CD4-positive, alpha-beta memory T cell (primary cell): ENCODE data around the gene HACD2. TPM values are rescaled to one million over a fixed set of nuclear protein-coding genes. Genes with fewer than 3 reads are reported as not detected.
A peak's percentile ranks its signal among the peaks of the same experiment; 100 is the strongest.

Experiments used
- CTCF ChIA-PET: fragments of 350-600 bp; sonication (Branson Sonifier 250); formaldehyde crosslinking; loops from one replicate; lab custom pipeline; 2021; ENCODE audit warnings: inconsistent platforms; ENCODE audit not compliant: partially characterized antibody; lab: Charles Lee
- POLR2A ChIA-PET: fragments of 350-600 bp; sonication (Branson Sonifier 250); formaldehyde crosslinking; loops from one replicate; lab custom pipeline; 2021; ENCODE audit not compliant: partially characterized antibody; lab: Charles Lee
- DNase-seq, 5 donors: peaks; one replicate each; pipeline versions ENCODE4 v3.0.0 to v3.0.0-alpha.2; 2020 to 2022; ENCODE audit warnings: mixed read lengths in 1 of 5
- H3K27ac ChIP-seq: one replicate; pipeline ENCODE4 v1.7.0; 2013; ENCODE audit warnings: low read depth, low read length
- H3K27me3 ChIP-seq: 2 replicates; pipeline ENCODE4 v1.7.0; 2013; ENCODE audit warnings: mild to moderate bottlenecking, low read length, moderate library complexity; ENCODE audit not compliant: insufficient read depth
- H3K36me3 ChIP-seq: 2 replicates; pipeline ENCODE4 v1.7.0; 2013; ENCODE audit warnings: mild to moderate bottlenecking, low read length, moderate library complexity; ENCODE audit not compliant: insufficient read depth
- H3K4me1 ChIP-seq: 2 replicates; pipeline ENCODE4 v1.7.0; 2013; ENCODE audit warnings: mild to moderate bottlenecking, low read length, moderate library complexity; ENCODE audit not compliant: insufficient read depth
- H3K4me3 ChIP-seq, 2 donors: one replicate each; pipeline ENCODE4 v1.7.0; 2013; ENCODE audit warnings: low read length in 2 of 2, mild to moderate bottlenecking in 1 of 2
- H3K9me3 ChIP-seq, 2 donors: one replicate each; pipeline ENCODE4 v1.7.0; 2013; ENCODE audit warnings: low read length in 2 of 2, control low read depth in 1 of 2; ENCODE audit not compliant: control insufficient read depth in 1 of 2
- H3K27ac Mint-ChIP-seq, 7 donors: one replicate each; pipeline ENCODE4 v1.8.0; 2020 to 2021; ENCODE audit warnings: mixed read lengths in 7 of 7, mild to moderate bottlenecking in 6 of 7, inconsistent platforms in 3 of 7, moderate library complexity in 3 of 7
- H3K27me3 Mint-ChIP-seq, 2 donors: one replicate each; pipeline ENCODE4 v1.8.0; 2020 to 2021; ENCODE audit warnings: mixed read lengths in 2 of 2
- H3K36me3 Mint-ChIP-seq, 2 donors: one replicate each; pipeline ENCODE4 v1.8.0; 2020 to 2021; ENCODE audit warnings: mixed read lengths in 2 of 2, inconsistent platforms in 1 of 2, mild to moderate bottlenecking in 1 of 2
- H3K4me1 Mint-ChIP-seq, 4 donors: one replicate each; pipeline ENCODE4 v1.8.0; 2020 to 2021; ENCODE audit warnings: mixed read lengths in 4 of 4, mild to moderate bottlenecking in 1 of 4
- H3K4me3 Mint-ChIP-seq, 8 donors: one replicate each; pipeline ENCODE4 v1.8.0; 2020 to 2021; ENCODE audit warnings: mixed read lengths in 8 of 8, mild to moderate bottlenecking in 7 of 8, moderate library complexity in 6 of 8, inconsistent platforms in 3 of 8
- H3K9me3 Mint-ChIP-seq, 8 donors: one replicate each; pipeline ENCODE4 v1.8.0; 2020 to 2021; ENCODE audit warnings: mixed read lengths in 8 of 8, mild to moderate bottlenecking in 5 of 8, inconsistent platforms in 3 of 8, moderate library complexity in 1 of 8
- intact Hi-C: fragments of 100-400 bp; cut with micrococcal nuclease; formaldehyde crosslinking; loops from one replicate; pipeline ENCODE4 v1.15.1; 2023
- polyA plus RNA-seq, 2 donors: library from polyadenylated mRNA; unstranded; fragments of 300-500 nt; fragmentation: Illumina TruSeq; gene quantifications; one replicate each; pipeline ENCODE4 v1.2.3, GENCODE V29; 2021
- total RNA-seq, 2 experiments: library from RNA; stranded (reverse); gene quantifications; one replicate each; pipeline ENCODE4 v1.2.3, GENCODE V29; 2021

Gene HACD2
- total and polyA plus RNA-seq, 4 experiments from 2014 or later: 26.0 to 38.0 (median 28.2) TPM

DNA sequence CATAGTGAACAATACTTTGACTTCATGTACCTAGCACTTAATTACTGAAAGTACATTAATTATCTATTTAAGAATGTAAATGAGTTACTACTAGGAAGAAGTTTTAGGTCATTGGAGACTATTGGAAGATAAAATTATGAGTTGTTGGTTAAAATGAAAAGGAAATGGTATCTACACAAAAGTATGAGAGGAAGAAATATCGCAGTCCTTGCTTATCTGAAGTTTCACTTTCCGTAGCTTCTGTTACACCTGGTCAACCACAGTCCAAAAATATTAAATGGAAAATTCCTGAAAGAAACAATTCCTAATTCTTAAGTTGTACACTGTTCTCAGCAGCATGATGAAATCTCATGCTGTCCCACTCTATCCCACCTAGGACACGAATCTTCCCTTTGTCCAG lies 57.8 kb downstream of the HACD2 start:
- Histone ChIP-seq H3K4me3 (no peak overlapping the region), H3K36me3 (peaks cover 3% of the 10 kb centered on the region), H3K9me3 (no peaks in the 10 kb centered on the region), H3K4me1 (peaks cover 42% of the 10 kb centered on the region), H3K27ac (no peak overlapping the region), H3K27me3 (no peaks in the 10 kb centered on the region)
- H3K9me3 Mint-ChIP-seq: no peaks in the 10 kb centered on the region
- H3K36me3 Mint-ChIP-seq: peaks cover 24 to 46% of the 10 kb centered on the region in 2 donors
- intact Hi-C loops: no loop called here
- H3K27ac Mint-ChIP-seq: peak overlapping the region in 1 of 7 donors; percentile 12
- peak overlapping the region in 1 of 8 donors; percentile 22 for H3K4me3 Mint-ChIP-seq
- POLR2A ChIA-PET: interaction anchor here (0.7 kb wide), 1 partner anchor 106 kb away, joined by 3 read pairs; no protein-coding TSS in a partner anchor
- H3K4me1 Mint-ChIP-seq: peaks cover 29 to 49% (median 37%) of the 10 kb centered on the region in 4 donors
- CTCF ChIA-PET: no interaction called here
- H3K27me3 Mint-ChIP-seq: no peaks in the 10 kb centered on the region
- DNase-seq: no peak

DNA sequence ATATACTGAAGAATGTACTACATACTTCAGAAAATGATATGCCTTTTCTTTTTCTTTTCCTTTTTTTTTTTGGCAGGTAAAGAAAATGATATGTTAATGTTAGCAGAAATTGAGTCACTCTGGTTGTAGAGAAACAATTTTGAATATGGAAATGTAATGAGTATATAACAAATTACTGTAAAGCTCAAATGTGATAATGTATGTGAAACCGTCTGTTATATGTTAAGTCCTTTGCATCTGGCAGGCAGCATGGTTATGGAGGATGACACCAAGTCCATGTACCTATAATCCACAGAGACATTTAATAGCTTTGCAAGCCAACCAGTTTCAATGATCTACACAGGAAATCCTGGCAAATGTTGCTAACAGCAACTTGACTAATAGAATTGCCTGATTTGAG lies 58.4 kb downstream of the HACD2 start:
- POLR2A ChIA-PET: interaction anchor here (0.7 kb wide), 1 partner anchor 105 kb away, joined by 3 read pairs; no protein-coding TSS in a partner anchor
- peak overlapping the region in 2 of 7 donors; percentile 0 to 4 for H3K27ac Mint-ChIP-seq
- no peaks in the 10 kb centered on the region for H3K9me3 ChIP-seq
- CTCF ChIA-PET: no interaction called here
- H3K9me3 Mint-ChIP-seq: no peaks in the 10 kb centered on the region
- H3K36me3 ChIP-seq: peaks cover 3% of the 10 kb centered on the region
- H3K4me1 ChIP-seq: peaks cover 47% of the 10 kb centered on the region
- H3K36me3 Mint-ChIP-seq: peaks cover 24 to 46% of the 10 kb centered on the region in 2 donors
- H3K27me3 ChIP-seq: no peaks in the 10 kb centered on the region
- H3K4me3 Mint-ChIP-seq: peak overlapping the region in 2 of 8 donors; percentile 8 to 43
- intact Hi-C loops: no loop called here
- H3K27me3 Mint-ChIP-seq: no peaks in the 10 kb centered on the region
- no peak overlapping the region for H3K27ac ChIP-seq
- H3K4me1 Mint-ChIP-seq: peaks cover 33 to 55% (median 42%) of the 10 kb centered on the region in 4 donors
- no peak for DNase-seq
- no peak overlapping the region for H3K4me3 ChIP-seq

DNA sequence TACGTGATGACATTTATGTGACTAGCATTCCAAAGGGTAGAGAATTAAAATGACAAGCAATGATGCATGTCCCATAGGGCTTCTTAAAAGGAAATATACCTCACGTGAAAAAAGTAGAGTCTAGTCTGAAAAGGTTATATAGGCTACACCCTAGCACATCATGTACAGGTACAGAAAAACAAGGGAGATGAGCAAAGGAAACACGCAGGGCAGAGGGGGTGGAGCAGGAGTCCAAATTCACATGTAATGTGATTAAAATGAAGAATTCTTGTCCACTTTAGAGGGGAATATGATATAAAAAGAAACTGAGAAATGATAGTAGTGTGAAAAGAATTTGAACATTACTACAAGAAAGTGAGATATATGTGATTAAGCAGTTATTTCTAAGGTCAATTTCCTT lies 59.4 kb downstream of the HACD2 start:
- POLR2A ChIA-PET: no interaction called here
- H3K4me3 Mint-ChIP-seq: no peak overlapping the region
- H3K27me3 ChIP-seq: no peaks in the 10 kb centered on the region
- H3K4me3 ChIP-seq: no peak overlapping the region
- intact Hi-C loops: no loop called here
- no peaks in the 10 kb centered on the region for H3K9me3 ChIP-seq
- no peak overlapping the region for H3K27ac ChIP-seq
- peaks cover 3% of the 10 kb centered on the region for H3K36me3 ChIP-seq
- H3K4me1 ChIP-seq: peaks cover 57% of the 10 kb centered on the region
- H3K4me1 Mint-ChIP-seq: peaks cover 39 to 64% (median 51%) of the 10 kb centered on the region in 4 donors
- H3K9me3 Mint-ChIP-seq: no peaks in the 10 kb centered on the region
- no peak for DNase-seq
- H3K36me3 Mint-ChIP-seq: peaks cover 24 to 46% of the 10 kb centered on the region in 2 donors
- H3K27me3 Mint-ChIP-seq: no peaks in the 10 kb centered on the region
- H3K27ac Mint-ChIP-seq: peak overlapping the region in 2 of 7 donors; percentile 9 to 54
- CTCF ChIA-PET: no interaction called here

DNA sequence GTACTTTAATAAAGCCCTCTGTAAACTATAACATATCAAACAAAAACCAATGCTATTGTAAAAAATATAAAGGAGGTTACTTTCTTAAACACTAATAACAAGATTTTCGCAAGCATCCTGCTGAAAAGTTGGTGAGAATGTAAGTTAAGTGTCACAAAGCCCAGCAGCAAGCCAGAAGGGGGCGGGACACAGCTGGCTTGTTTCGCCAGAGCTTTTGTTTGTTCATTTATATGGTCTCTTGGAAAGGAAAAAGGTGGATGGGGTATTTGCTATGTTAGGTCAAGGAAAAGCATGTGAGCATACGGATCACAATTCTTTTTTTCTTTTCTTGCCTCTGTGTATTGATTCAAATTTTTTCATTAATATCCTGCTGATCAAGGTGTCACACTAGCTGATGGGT lies 59.9 kb downstream of the HACD2 start:
- Mint-ChIP-seq H3K27me3 (no peaks in the 10 kb centered on the region), H3K9me3 (no peaks in the 10 kb centered on the region), H3K27ac (peak overlapping the region in 4 of 7 donors; percentile 9 to 49 (median 44)), H3K4me3 (peak overlapping the region in 1 of 8 donors; percentile 13), H3K4me1 (peaks cover 39 to 64% (median 51%) of the 10 kb centered on the region in 4 donors), H3K36me3 (peaks cover 24 to 46% of the 10 kb centered on the region in 2 donors)
- ChIA-PET CTCF (interaction anchor here (0.9 kb wide), 1 partner anchor 35 kb away, joined by 3 read pairs; no protein-coding TSS in a partner anchor), POLR2A (no interaction called here)
- Histone ChIP-seq H3K9me3 (no peaks in the 10 kb centered on the region), H3K27ac (no peak overlapping the region), H3K4me3 (no peak overlapping the region), H3K4me1 (peaks cover 62% of the 10 kb centered on the region), H3K36me3 (peaks cover 3% of the 10 kb centered on the region), H3K27me3 (no peaks in the 10 kb centered on the region)
- no peak for DNase-seq
- intact Hi-C loops: no loop called here

DNA sequence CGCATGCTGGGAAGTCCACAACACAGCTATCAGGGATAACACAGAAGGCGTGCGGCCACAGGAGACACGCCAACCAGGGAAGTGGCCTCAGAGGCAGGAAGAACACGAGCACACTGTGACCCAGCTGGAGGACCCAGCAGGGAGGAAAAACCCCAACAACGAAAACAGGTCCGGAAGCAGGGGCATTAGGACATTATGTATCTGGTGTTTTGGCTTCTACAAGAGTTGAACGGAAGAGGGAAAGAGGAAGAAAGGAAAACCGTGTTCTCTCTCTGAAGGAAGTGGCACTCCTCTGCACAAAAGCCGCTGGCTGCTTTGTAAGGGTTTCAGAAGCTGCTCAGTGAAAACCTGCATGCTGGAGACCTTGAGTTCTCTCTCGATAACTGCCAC lies 61.8 kb downstream of the HACD2 start:
- peak overlapping the region; percentile 68 to 90 (median 84) for H3K27ac Mint-ChIP-seq
- ChIA-PET POLR2A (interaction anchor here (0.7 kb wide), 1 partner anchor 75 kb away, joined by 3 read pairs; no protein-coding TSS in a partner anchor), CTCF (interaction anchor here (1.2 kb wide), 1 partner anchor 37 kb away, joined by 3 read pairs; no protein-coding TSS in a partner anchor)
- peak overlapping the region in 7 of 8 donors; percentile 2 to 71 (median 44) for H3K4me3 Mint-ChIP-seq
- H3K9me3 ChIP-seq: no peaks in the 10 kb centered on the region
- no peak overlapping the region for H3K4me3 ChIP-seq
- peaks cover 24 to 42% of the 10 kb centered on the region in 2 donors for H3K36me3 Mint-ChIP-seq
- DNase-seq: no peak
- no peaks in the 10 kb centered on the region for H3K27me3 Mint-ChIP-seq
- H3K27me3 ChIP-seq: no peaks in the 10 kb centered on the region
- peaks cover 47 to 74% (median 58%) of the 10 kb centered on the region in 4 donors for H3K4me1 Mint-ChIP-seq
- peaks cover 72% of the 10 kb centered on the region for H3K4me1 ChIP-seq
- intact Hi-C loops: no loop called here
- no peak overlapping the region for H3K27ac ChIP-seq
- peaks cover 3% of the 10 kb centered on the region for H3K36me3 ChIP-seq
- no peaks in the 10 kb centered on the region for H3K9me3 Mint-ChIP-seq

DNA sequence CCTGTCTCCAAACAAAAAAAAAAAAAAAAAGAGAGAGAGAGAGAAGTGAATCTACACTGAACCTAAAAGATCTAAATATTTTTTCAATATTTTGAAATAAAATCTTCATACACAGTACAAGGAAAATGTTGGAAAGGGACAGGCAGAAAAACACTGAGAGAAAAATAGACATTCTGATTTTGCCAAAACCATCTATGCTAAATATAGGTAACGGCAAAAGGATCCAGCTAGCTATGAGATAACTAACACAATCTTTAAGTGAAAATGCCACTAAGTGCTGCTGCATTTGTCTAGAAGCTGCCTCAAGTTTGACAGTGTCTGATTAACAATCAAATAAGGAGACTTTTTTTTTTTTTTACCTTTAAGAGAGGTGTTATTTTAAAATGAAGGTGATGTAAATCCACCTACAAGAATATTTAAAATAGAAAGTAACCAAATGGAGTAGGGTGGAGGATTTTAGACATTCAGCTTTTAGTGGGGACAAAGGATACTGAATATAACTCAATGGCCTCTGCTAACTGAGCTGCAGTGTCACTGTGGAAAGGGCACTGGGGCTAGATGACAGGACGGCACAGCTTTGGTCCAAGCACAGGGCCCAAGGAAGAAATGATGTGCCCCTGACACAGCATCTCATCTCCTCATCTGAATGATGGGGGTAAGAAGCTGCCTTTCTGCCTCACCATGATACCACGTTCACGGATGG lies 62.4 kb downstream of the HACD2 start:
- H3K27me3 Mint-ChIP-seq: no peaks in the 10 kb centered on the region
- H3K36me3 ChIP-seq: no peaks in the 10 kb centered on the region
- ChIA-PET POLR2A (interaction anchor here (0.6 to 0.7 kb wide), 3 partner anchors 12 to 75 kb away, joined by 3 read pairs; no protein-coding TSS in a partner anchor), CTCF (interaction anchor here (1.2 kb wide), 1 partner anchor 38 kb away, joined by 3 read pairs; no protein-coding TSS in a partner anchor)
- H3K9me3 ChIP-seq: no peaks in the 10 kb centered on the region
- no peak for DNase-seq
- intact Hi-C loops: no loop called here
- H3K4me1 Mint-ChIP-seq: peaks cover 46 to 69% (median 57%) of the 10 kb centered on the region in 4 donors
- peaks cover 69% of the 10 kb centered on the region for H3K4me1 ChIP-seq
- H3K27me3 ChIP-seq: no peaks in the 10 kb centered on the region
- peaks cover 20 to 36% of the 10 kb centered on the region in 2 donors for H3K36me3 Mint-ChIP-seq
- peak overlapping the region in 7 of 8 donors; percentile 2 to 71 (median 44) for H3K4me3 Mint-ChIP-seq
- H3K4me3 ChIP-seq: no peak overlapping the region
- H3K9me3 Mint-ChIP-seq: no peaks in the 10 kb centered on the region
- peak overlapping the region; percentile 68 to 90 (median 84) for H3K27ac Mint-ChIP-seq
- no peak overlapping the region for H3K27ac ChIP-seq
